HG02623 (cell line): ENCODE results near the gene TOM1L1.

Experiments used
- ATAC-seq: cut with Tn5 transposase; IDR thresholded peaks from one replicate; pipeline ENCODE4 v1.9.1; 2021; ENCODE audit warnings: moderate library complexity; ENCODE audit not compliant: unreplicated experiment

Gene TOM1L1

DNA sequence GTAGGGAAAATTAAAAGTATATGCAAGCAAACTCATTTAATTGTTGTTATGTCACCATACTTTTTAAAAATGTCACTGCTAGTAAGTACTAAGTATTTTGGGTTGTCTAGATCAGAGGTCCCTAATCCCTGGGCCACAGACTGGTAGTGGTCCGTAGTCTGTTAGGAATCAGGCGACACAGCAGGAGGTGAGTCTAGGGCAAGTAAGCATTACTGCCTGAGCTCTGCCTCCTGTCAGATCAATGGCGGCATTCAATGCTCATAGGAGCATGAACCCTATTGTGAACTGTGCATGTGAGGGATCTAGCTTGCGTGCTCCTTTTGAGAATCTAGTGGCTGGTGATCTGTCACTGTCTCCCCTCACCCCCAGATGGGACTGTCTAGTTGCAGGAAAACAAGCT lies 89.5 kb downstream of the TOM1L1 start:
- ATAC-seq, result no peak

DNA sequence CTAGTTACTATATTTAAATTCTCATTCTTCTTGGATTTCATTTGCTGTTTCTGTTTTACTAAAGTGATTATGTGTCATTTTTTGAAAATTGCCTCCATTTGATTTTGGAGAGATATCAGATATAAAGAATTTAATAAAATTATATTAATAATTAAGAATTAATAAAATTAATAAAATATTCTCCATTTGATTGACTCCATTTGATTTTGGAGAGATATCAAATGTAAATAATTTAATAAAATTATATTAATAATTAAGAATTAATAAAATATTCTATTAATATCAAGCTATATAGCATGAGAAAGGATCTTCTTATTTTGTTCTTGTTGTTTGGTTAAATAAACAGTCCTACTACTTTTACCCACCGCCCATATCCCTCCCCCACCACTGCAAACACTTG lies 90.9 kb downstream of the TOM1L1 start:
- ATAC-seq, result no peak

DNA sequence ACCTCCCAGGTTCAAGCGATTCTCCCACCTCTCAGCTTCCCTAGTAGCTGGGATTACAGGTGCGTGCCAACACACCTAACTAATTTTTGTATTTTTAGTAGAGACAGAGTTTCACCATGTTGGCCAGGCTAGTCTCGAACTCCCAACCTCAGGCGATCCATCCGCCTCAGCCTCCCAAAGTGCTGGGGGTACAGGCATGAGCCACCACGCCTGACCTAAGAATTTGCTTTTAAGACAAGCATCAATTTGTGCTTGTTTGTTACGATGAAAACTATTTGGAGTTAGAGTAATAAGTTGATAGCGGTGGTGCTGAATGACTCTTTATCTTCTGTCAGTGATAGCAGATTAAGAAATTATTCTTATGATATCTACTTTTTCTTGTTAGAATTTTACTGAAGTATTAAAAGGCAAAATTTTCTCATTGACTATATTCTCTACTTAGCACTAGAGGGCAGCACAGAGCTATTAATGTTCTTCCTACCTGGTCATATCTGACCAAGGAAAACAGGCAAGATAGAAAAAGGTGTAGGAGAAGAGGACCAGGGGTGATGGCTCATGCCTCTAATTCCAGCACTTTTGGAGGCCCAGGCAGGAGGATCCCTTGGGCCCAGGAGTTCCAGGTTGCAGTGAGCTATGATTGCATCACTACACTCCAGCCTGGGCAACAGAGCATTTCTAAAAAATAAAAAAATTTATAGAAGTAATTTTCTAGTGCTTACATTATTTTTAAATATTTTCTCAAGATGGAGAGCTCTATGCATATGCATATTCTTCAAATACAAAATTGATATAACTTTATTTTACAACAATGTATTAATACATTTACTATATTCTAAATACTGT lies 92.4 kb downstream of the TOM1L1 start:
- ATAC-seq, result no peak

DNA sequence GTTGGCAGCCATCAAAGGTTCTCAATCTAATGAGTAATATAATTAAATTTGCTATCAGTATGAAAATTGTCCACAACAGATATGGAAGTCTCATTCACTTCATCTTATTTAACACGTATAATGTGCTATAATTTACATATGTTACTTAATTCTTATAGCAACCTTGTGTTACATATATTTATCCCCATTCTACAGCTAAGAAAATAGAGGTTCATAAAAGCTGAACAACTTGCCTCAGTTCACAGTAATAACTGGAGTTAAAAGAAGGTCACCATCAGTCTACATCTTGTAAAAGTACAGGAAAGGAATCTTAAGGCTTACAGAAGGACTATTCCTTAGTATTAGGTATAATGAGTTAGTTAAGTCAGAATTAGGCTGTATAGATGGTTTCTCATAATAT lies 95.8 kb downstream of the TOM1L1 start:
- no peak for ATAC-seq

DNA sequence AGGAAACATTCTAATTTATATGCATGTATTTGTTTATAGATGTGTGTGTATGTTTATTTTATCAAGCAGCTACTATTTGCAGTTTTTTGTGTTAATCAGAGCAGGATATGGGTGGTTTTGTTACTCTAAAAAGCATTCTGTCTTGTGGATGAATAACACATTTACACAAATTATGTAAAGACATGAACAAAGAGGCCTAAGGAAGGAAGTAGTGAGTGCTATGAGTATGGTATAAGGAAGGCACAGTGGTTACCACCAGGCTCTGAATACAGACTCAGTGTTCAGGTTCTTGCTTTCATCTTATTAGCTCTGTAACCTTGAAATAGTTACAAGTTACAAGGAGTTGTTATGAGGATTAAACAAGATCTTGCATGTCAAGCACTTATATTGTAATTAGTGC lies 101.8 kb downstream of the TOM1L1 start:
- no peak for ATAC-seq

DNA sequence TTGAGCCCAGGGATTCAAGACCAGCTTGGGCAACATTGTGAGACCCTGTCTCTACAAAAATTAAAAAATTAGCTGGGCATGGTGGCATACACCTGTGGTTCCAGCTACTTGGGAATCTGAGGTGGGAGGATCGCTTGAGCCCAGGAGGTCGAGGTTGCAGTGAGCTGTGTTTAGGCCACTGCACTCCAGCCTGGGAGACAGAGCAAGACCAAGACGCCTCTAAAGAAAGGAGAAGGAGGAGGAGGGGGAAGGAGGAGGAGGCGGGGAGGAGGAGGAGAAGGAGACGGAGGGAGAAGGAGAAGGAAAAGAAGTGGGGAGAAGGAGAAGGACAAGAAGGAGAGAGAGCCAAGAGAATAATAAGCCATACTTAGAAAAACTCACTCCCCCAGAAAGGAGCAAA lies 103.8 kb downstream of the TOM1L1 start:
- no peak for ATAC-seq

DNA sequence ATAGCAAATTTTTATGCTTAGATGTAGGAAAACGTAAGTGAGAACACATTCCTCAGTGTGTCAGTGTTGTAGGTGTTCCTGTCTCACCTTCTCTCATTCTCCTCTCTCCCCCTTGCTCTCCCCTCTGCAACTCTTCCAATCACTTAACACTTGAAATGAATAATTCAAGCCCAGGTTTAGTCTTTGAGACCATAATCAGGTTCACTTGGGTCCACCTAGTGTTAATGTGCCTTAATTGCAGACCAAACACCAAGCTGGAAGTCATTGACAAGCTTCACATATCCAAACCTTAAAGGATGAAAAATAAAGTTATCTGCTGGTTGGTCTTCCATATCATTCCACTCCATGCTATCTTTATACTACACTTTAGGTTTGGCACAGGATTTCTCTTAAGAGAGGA lies 104.9 kb downstream of the TOM1L1 start:
- no peak for ATAC-seq
